ENCODE results near the gene PDILT.
"Not testable (repeated sequence)": the region's sequence is repeated elsewhere in the genome, so short reads cannot be mapped to it uniquely, and the experiment has no call there.

The PDILT gene

DNA sequence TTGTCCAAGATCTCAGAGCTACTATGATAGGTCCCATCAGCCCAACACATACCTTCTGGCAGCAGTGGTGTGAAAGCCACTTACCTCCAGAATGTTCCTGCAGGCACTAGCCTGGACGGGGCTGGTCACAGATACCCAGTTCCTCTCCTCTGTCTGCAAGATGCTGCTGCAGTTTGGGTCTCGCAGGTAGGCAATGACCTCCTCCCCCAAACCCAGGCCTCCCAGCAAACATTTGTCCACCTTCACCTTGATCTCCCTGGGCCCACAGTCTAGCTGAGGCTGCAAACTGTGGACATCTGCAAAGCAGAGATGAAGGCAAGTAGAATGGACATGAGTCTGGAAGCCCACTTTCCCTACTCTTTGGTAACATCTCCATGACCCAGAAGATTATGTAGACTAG lies 84.4 kb downstream of the PDILT start:
- no peak for DNase-seq

DNA sequence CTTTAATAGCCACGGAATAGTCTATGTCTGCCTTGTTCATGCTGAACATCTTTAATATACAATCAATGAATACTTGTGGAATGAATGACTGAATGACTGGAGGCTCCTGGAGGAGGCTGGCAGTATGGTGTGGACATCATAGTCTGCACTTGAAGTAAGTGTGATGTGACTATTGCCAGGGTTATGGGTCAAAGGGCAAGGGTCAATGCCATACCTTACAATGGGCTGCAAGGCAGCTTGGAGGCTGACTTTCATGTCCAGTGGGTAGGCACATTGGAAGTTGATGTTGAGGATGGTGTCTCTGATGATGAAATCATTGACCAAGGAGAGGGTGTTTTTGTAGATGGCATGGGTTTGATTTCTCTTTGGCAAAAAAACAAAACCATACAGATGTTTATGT lies 85.1 kb downstream of the PDILT start:
- no peak for DNase-seq

DNA sequence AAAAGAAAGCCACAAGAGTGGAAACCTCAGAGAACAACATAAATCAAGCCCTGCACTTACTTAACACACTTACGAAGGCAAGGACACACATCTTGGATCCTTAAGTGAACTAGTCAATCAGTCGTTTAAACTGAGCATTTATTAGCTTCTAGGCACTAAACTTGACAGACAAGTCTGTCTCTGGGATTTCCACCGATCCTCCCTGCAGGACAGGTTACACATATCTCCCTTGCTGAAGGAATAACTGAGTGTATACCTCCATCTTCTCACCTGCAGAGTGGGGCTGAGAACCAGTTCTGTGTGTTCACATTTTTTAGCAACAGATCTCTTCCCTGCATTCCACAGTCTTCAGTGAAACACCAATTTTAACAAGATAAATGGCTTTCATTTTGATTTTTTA lies 86.1 kb downstream of the PDILT start:
- no peak for DNase-seq

- no peak for DNase-seq
These were observed 86.5 kb downstream of the PDILT start for GRCh38 chr16:20318006-20318405.

DNA sequence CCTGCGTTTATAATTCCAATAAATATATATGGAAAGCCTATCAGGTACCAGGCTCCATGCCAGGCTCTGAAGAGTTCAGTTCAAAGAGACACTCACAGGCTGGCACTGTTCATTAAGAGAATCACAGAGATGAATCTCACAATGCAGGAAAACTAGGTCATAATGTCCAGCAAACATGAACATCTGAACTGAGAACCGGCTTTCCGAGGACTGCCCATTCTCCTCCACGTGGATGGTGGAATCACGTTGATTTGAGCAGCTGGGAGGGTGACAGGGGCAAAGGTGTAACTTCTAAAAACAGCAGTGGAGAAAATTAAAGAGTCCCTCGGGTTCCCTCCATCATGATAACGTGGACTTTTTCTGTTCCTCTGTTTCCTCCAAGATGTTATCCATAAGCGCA lies 87.4 kb downstream of the PDILT start:
- DNase-seq, result no peak

GRCh38 chr16:20316715-20317114 lies 87.8 kb downstream of the PDILT start:
- no peak for DNase-seq

DNA sequence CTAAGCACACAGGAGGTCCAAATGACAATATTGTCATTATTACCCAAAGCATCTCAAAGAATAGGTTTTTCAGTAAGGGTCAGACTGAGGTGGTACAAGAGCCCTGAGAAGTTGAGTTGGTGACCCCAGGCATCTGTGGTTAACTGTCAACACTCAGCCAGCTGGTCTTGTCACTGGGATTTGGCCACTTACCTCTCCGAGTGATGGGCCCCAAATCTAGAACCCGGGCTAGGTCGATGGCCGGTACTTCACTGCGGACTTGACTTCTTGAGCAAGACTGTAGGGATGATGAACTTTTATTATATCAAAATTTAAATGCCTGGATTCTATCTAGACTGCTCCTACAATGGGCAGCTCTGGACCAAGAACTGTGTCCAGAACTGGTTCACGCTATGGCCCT lies 88.8 kb downstream of the PDILT start:
- DNase-seq, result no peak

GRCh38 chr16:20314575-20314974 lies 90.0 kb downstream of the PDILT start:
- DNase-seq, result no peak

DNA sequence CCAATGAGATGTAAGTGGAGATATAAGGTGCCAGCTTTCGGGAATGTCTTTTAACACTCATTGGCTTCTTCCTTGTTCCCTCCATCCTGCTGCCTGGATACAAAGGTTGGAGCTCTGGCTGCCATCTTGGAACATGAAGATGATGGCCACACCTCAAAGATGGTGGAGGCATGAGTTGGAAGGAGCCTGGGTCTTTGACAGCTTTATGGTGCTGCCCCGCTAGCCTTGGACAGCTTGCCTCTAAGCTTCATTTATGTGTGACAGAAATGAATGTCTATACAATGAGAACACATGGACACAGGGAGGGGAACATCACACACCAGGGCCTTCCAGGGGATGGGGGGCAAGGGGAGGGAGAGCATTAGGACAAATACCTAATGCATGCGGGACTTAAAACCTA lies 90.8 kb downstream of the PDILT start:
- DNase-seq, result no peak

- not testable (repeated sequence) for DNase-seq
These were observed 91.9 kb downstream of the PDILT start for GRCh38 chr16:20312536-20313095.

DNA sequence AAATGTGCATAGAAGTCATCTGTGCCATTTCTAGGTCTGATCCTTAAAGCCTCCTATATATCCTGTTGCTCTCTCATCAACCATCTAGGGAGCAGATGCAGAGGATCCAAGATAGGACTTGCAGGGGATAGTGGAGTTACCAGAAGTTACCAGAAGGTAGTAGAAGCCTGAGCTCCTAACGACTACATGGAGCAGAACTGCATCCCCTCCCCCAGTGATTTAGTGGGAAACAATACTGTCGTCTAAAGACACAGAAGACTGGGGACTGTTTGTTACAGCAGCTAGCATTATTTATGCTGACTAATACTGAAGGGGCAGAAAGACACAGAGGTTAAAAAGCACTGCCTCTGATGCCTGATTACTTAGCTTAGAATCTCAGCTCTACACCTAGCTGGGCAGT lies 93.0 kb downstream of the PDILT start:
- DNase-seq, result no peak

DNA sequence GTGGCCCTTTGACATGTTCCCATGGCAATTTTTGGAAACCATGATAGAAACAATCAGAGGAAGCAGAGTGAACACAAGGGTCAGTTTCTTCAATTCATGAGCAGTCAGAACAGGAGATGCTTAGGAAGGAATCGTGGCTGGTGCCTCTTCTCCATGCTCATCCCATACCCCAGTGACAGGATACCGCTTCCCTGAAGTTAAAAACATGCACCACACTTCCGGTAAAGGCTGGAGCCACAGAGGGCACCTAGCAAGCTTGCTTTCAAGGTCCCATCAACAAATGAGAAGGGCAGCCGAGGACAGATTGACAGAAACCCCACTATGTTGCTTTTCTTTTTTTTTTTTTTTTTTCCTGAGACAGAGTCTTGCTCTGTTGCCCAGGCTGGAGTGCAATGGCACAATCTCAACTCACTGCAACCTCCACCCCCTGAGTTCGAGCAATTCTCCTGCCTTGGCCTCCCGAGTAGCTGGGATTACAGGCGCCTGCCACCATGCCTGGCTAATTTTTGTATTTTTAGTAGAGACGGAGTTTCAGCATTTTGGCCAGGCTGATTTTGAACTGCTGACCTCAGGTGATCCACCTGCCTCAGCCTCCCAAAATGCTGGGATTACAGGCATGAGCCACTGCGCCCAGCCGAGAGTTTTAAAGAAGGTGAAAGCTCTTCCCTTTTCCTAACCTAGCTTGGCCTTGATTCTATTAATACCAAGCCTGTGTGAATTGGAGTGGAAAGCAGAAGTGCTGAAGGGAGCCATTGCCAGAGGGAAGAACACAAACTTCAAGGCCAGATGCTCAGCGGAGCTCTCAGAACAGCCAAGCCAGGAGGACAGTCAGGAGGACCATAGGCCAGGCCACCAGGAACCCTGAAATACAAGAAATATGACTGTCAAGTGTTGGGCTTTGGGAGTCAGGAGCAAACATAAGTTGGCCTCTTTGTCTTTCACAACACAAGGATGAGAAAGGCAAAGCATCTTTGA lies 93.8 kb downstream of the PDILT start:
- DNase-seq, result no peak

DNA sequence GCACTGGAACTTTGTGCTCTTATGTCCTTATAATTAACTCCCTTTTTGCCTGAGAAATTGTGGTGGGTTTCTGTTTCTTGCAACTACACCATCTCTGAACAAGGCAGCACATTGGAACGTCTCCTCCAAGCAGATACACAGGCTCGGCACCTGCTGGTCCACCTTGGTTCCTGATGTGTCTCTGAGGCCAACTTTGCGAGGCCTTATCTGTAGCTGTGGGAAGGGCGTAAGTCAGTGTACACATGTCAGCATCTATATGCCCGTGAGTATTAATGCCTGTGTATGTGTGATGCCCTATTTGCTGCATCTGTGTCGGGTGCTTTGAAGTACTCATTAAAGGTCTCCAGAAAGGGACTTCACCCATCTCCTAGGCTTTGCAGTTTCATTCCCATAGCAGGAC lies 94.8 kb downstream of the PDILT start:
- no peak for DNase-seq

Measured in NCI-H1105 (cell line).